Activated naive CD4-positive, alpha-beta T cell treated with anti-CD3 and anti-CD28 coated beads, Interleukin-2, amount 10 ng/mL, durations not matched to agents 7 days and 5 days (primary cell): Measurements from ENCODE around the gene ARPC4.

Experiments
- CTCF ChIA-PET: fragments of 350-600 bp; sonication (Branson Sonifier 250); formaldehyde crosslinking; loops from one replicate; lab custom pipeline; 2021; ENCODE audit warnings: antibody characterized with exemption; lab: Charles Lee
- DNase-seq: peaks from one replicate; pipeline ENCODE4 v3.0.0-alpha.2; 2020
- H3K27ac Mint-ChIP-seq: one replicate; pipeline ENCODE4 v1.8.0; 2021; ENCODE audit warnings: mild to moderate bottlenecking, moderate library complexity, mixed read lengths
- H3K27me3 Mint-ChIP-seq: one replicate; pipeline ENCODE4 v1.8.0; 2021; ENCODE audit warnings: mild to moderate bottlenecking, mixed read lengths
- H3K36me3 Mint-ChIP-seq: one replicate; pipeline ENCODE4 v1.8.0; 2021; ENCODE audit warnings: mixed read lengths
- H3K4me1 Mint-ChIP-seq: one replicate; pipeline ENCODE4 v1.8.0; 2021; ENCODE audit warnings: mixed read lengths
- H3K4me3 Mint-ChIP-seq: one replicate; pipeline ENCODE4 v1.8.0; 2021; ENCODE audit warnings: mild to moderate bottlenecking, moderate library complexity, mixed read lengths
- H3K9me3 Mint-ChIP-seq: one replicate; pipeline ENCODE4 v1.8.0; 2021; ENCODE audit warnings: mixed read lengths

Gene ARPC4

DNA sequence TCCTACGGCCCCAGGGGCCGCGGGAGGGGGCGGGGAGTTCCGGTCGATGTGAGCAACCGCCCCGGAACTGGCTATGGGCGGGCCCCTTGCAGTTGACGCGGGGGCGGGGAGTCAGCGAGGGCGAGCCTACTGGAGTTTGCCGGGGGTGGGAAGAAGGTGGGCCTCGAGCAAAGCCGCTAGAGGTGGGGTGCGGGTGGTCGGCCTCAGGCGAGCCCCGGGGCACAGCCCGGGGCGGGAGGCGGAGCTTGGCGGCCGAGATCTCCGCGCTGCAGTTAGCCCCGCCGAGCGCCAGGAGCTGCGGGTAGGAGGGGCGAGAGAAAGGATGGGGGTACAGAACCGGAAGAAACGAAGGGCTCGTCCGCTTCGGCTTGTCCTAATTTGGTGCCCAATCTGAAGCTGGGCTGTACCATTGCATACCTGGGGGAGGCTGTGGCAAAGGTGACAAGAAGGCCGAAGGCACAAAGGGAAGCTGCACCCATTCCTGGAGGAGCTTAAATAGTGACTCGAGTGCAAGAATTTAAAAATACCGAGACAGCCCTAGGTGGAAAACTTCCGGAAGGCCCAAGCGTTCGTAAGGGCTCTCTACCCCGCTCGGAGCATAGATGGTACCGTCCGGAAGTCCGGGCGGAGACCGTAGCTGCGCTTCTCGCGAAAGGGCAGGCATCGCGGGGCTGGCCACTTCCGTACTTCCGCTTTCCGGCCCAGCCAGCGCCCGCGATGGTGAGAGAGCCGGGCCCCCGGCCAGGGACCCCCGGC is at the start of gene ARPC4, which contains the start of gene TADA3:
ARPC4 (plus strand) TSS at position 678 of the 756 bp plus-strand sequence; CDS start at position 718, 40 bp downstream.
TADA3 (minus strand) TSS at position 69 of the 756 bp plus-strand sequence. CDS start 1,007 bp downstream, outside the sequence.
- CTCF ChIA-PET, result interaction anchor here (0.8 to 1.7 kb wide), 5 partner anchors 13 to 142 kb away, joined by 3 to 6 read pairs (median 4); partner anchors contain the start of gene OGG1
- DNase-seq, result peak; percentile 95
- Mint-ChIP-seq H3K9me3 (no peaks in the 10 kb centered on the region), H3K27ac (peak within 1 kb of the TSS; percentile 100), H3K4me1 (peaks cover 67% of the 10 kb centered on the region), H3K4me3 (peak within 1 kb of the TSS; percentile 96), H3K36me3 (peaks cover 58% of the 10 kb centered on the region), H3K27me3 (no peaks in the 10 kb centered on the region)

DNA sequence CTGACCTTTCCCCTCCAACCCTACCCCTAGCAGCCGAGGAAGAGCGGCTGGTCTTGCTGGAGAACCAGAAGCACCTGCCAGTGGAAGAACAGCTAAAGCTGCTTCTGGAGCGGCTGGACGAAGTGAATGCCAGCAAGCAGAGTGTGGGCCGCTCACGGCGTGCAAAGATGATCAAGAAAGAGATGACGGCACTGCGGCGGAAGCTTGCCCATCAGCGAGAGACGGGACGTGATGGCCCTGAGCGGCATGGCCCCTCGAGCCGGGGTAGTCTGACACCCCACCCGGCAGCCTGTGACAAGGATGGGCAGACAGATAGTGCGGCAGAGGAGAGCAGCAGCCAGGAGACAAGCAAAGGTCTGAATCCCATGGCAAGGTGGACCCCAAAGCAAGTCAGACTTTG is 49.3 kb upstream of the ARPC4 start:
- DNase-seq, result no peak
- no peak overlapping the region for H3K27ac Mint-ChIP-seq
- H3K4me1 Mint-ChIP-seq, result peaks cover 24% of the 10 kb centered on the region

DNA sequence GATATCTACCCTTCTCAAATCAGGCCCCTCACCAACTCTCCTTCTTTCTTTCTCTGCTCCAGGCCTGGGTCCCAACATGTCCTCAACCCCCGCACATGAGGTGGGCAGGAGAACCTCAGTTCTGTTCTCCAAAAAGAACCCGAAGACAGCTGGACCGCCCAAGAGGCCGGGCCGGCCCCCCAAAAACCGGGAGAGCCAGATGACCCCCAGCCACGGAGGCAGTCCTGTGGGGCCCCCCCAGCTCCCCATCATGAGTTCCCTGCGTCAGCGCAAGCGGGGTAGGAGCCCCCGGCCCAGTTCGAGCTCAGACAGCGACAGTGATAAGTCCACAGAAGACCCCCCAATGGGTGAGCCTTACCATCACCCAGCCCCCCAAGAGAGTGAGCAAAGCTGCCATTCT is 48.7 kb upstream of the ARPC4 start:
- Mint-ChIP-seq H3K4me1 (peaks cover 26% of the 10 kb centered on the region), H3K4me3 (no peak overlapping the region)
- CTCF ChIA-PET, result no interaction called here

More for the DNA sequence above, 49.3 kb upstream of the ARPC4 start:
- Mint-ChIP-seq H3K4me3 (no peak overlapping the region), H3K36me3 (peaks cover 82% of the 10 kb centered on the region), H3K27me3 (no peaks in the 10 kb centered on the region), H3K9me3 (no peaks in the 10 kb centered on the region)
- CTCF ChIA-PET, result no interaction called here

DNA sequence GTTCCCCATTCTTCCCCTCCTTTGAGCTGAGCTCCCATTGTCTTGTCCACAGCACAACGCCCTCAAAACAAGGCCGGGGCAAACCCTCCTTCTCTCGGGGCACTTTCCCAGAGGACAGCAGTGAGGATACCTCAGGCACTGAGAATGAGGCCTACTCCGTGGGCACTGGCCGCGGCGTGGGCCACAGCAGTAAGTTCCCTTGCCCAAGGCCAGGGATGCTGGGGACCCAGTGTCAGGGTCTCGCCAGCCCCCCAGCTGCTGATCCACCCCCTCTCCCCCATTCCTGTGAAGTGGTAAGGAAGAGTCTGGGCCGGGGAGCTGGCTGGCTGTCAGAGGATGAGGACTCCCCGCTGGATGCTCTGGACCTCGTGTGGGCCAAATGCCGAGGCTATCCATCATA is 47.4 kb upstream of the ARPC4 start:
- peaks cover 33% of the 10 kb centered on the region for H3K4me1 Mint-ChIP-seq
- H3K27ac Mint-ChIP-seq, result no peak overlapping the region
- H3K4me3 Mint-ChIP-seq, result no peak overlapping the region
- DNase-seq, result no peak
- peaks cover 75% of the 10 kb centered on the region for H3K36me3 Mint-ChIP-seq
- H3K9me3 Mint-ChIP-seq, result no peaks in the 10 kb centered on the region
- no peaks in the 10 kb centered on the region for H3K27me3 Mint-ChIP-seq
- CTCF ChIA-PET, result interaction anchor here (0.6 to 2.0 kb wide), 3 partner anchors 12 to 382 kb away, joined by 3 to 6 read pairs (median 5); no protein-coding TSS in a partner anchor

More for the DNA sequence above, 48.7 kb upstream of the ARPC4 start:
- Mint-ChIP-seq H3K9me3 (no peaks in the 10 kb centered on the region), H3K27ac (no peak overlapping the region), H3K27me3 (no peaks in the 10 kb centered on the region), H3K36me3 (peaks cover 80% of the 10 kb centered on the region)
- no peak for DNase-seq

DNA sequence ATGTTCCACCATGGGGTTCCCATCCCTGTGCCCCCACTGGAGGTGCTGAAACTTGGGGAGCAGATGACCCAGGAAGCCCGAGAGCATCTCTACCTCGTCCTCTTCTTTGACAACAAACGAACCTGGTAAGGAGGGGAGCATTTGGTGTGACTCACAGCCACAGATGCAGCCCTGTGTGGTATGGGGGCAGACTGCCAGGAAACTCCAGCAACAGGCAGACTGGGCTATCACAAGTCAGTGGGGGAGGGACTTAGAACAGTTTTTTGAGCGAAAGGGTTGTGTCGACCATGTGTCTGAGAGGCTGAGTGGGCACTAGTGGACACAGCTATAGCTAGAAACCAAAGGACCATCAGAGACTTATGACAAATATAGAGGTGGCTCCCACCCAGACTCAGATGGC is 46.6 kb upstream of the ARPC4 start:
- DNase-seq, result no peak
- no peak overlapping the region for H3K4me3 Mint-ChIP-seq
- CTCF ChIA-PET, result interaction anchor here (1.6 to 2.0 kb wide), 2 partner anchors 13 to 19 kb away, joined by 5 to 6 read pairs; no protein-coding TSS in a partner anchor
- H3K27me3 Mint-ChIP-seq, result no peaks in the 10 kb centered on the region
- H3K36me3 Mint-ChIP-seq, result peaks cover 73% of the 10 kb centered on the region
- H3K9me3 Mint-ChIP-seq, result no peaks in the 10 kb centered on the region
- no peak overlapping the region for H3K27ac Mint-ChIP-seq
- peaks cover 41% of the 10 kb centered on the region for H3K4me1 Mint-ChIP-seq

DNA sequence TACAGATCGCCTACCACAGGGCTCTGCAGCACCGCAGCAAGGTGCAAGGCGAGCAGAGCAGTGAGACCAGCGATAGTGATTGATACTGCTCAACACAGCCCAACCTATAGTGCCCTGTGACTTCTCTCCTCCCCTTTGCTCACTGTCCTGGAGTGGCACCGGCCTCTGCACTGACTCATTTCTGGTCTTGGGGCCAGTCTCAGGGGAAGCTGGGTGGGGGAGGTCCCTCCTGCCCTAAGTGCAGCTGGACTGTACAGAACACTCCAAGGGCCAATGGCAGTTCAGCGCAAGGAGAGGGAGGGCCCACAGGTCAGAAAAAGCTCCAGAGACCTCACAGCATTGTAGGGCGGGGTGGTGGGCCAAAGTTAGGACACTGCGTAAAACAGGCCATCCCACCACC is 45.6 kb upstream of the ARPC4 start:
- no peaks in the 10 kb centered on the region for H3K9me3 Mint-ChIP-seq

DNA sequence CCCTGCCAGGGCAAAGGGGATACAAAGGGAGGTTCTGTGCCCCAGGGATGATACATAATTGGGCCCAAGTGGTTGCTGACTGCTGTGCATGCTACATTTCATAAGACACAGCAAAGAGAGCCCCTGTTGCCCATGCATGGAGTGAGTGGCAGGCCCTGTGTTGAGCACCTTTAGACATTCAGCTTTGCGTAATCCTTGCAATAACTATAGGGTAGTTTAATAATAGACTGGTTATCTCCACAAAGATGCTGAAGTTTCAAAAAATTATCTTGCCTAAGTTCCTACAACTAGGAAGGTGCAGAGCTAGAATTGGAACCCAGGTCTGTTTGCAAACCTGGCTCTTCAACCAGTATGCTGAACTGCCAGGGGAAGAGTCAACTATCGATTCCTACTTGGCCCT is 44.9 kb upstream of the ARPC4 start:
- DNase-seq, result no peak
- H3K4me1 Mint-ChIP-seq, result peaks cover 41% of the 10 kb centered on the region
- no peak overlapping the region for H3K27ac Mint-ChIP-seq
- H3K36me3 Mint-ChIP-seq, result peaks cover 70% of the 10 kb centered on the region
- CTCF ChIA-PET, result interaction anchor here (0.9 kb wide), 1 partner anchor 11 kb away, joined by 3 read pairs; no protein-coding TSS in a partner anchor
- H3K9me3 Mint-ChIP-seq, result no peaks in the 10 kb centered on the region
- H3K27me3 Mint-ChIP-seq, result no peaks in the 10 kb centered on the region
- no peak overlapping the region for H3K4me3 Mint-ChIP-seq

More for the DNA sequence above, 45.6 kb upstream of the ARPC4 start:
- CTCF ChIA-PET, result no interaction called here
- no peaks in the 10 kb centered on the region for H3K27me3 Mint-ChIP-seq
- no peak overlapping the region for H3K27ac Mint-ChIP-seq
- no peak overlapping the region for H3K4me3 Mint-ChIP-seq
- no peak for DNase-seq
- H3K36me3 Mint-ChIP-seq, result peaks cover 77% of the 10 kb centered on the region
- H3K4me1 Mint-ChIP-seq, result peaks cover 44% of the 10 kb centered on the region

DNA sequence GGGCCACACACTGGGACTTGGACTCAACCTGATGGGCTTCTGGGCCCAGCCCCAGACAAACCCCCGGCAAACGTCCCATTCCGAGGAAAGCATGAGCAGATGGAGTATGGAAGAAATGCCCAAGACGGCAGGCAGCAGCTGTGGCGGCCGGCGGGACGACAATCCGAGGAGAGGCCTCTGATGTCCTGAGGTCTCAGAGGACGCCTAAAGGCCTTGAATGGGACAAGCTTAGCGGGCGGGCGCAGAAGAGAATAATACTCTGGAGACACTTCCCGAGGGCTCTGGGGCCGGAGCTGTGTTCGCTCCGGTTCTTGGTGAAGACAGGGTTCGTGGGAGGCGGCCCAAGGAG is 43.6 kb upstream of the ARPC4 start:
- no peak for DNase-seq
- no peaks in the 10 kb centered on the region for H3K9me3 Mint-ChIP-seq
- CTCF ChIA-PET, result interaction anchor here (1.5 to 2.7 kb wide), 3 partner anchors 16 to 44 kb away, joined by 4 to 12 read pairs (median 7); partner anchors contain the start of gene ARPC4
- H3K4me3 Mint-ChIP-seq, result peak overlapping the region; percentile 92
- H3K27ac Mint-ChIP-seq, result peak overlapping the region; percentile 96
- no peaks in the 10 kb centered on the region for H3K27me3 Mint-ChIP-seq
- H3K4me1 Mint-ChIP-seq, result peaks cover 48% of the 10 kb centered on the region
- peaks cover 61% of the 10 kb centered on the region for H3K36me3 Mint-ChIP-seq

DNA sequence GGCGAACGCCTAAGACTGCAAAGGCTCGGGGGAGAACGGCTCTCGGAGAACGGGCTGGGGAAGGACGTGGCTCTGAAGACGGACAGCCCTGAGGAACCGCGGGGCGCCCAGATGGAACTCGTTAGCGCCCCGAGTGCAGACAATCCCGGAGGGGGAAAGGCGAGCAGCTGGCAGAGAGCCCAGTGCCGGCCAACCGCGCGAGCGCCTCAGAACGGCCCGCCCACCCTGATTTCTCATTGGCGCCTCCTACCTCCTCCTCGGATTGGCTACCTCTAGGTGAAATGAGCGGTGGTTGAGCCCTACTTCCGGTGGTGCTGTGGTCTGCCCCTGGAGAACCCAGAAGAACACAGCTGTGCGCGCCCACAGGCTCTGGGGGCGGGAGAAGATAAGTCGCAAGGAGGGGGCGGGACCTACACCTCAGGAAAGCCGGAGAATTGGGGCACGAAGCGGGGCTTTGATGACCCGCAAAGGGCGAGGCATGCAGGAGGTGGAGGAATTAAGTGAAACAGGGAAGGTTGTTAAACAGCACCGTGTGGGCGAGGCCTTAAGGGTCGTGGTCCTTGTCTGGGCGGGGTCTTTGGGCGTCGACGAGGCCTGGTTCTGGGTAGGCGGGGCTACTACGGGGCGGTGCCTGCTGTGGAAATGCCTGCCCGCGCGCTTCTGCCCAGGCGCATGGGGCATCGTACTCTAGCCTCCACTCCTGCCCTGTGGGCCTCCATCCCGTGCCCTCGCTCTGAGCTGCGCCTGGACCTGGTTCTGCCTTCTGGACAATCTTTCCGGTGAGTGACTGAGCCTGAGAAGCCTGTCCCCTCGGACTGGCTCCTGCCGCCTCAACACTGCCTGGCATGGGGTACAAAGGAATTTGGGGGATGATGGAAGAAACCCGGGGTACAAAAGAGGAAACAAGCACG is 43.0 kb upstream of the ARPC4 start, which contains the start of gene OGG1:
OGG1 (plus strand) TSS at position 308 of the 911 bp plus-strand sequence; CDS start at position 643, 335 bp downstream.
- Mint-ChIP-seq H3K4me3 (peak within 1 kb of the TSS; percentile 92), H3K4me1 (peaks cover 55% of the 10 kb centered on the region), H3K27ac (peak within 1 kb of the TSS; percentile 96), H3K9me3 (no peaks in the 10 kb centered on the region), H3K36me3 (peaks cover 61% of the 10 kb centered on the region), H3K27me3 (no peaks in the 10 kb centered on the region)
- CTCF ChIA-PET, result interaction anchor here (0.7 to 2.7 kb wide), 4 partner anchors 10 to 43 kb away, joined by 3 to 12 read pairs (median 6); partner anchors contain the start of gene ARPC4
- DNase-seq, result peak; percentile 98

DNA sequence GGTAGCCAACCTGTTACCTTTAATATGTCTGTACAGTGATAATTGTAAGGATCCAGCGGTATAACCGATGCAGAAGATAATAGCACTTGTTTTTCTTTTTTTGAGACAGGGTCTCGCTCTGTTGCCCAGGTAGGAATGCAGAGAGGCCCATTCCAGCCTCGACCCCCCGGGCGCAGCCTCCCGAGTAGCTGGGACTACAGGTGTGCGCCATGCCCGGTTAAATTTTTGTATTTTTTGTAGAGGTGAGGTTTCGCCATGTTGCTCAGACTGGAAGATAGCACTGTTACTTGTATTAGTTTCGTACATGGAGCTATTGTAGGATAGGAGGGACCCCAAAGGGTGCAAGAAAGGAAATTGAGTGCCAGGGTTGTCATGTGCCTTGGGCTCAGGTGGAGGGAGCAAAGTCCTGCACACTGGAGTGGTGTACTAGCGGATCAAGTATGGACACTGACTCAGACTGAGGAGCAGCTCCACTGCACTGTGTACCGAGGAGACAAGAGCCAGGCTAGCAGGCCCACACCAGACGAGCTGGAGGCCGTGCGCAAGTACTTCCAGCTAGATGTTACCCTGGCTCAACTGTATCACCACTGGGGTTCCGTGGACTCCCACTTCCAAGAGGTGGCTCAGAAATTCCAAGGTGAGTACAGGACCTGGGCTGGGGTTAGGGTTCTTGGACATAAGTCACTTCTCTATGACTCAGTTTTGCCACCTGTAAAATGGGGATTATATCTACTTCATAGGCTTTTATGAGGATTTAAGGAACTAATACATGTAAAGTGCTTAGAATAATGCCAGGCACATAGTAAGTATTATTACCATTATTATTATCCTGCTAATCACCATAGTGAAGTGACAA is 42.1 kb upstream of the ARPC4 start:
- H3K36me3 Mint-ChIP-seq, result peaks cover 59% of the 10 kb centered on the region
- H3K27ac Mint-ChIP-seq, result peak overlapping the region; percentile 96
- no peaks in the 10 kb centered on the region for H3K27me3 Mint-ChIP-seq
- peak overlapping the region; percentile 92 for H3K4me3 Mint-ChIP-seq
- H3K4me1 Mint-ChIP-seq, result peaks cover 60% of the 10 kb centered on the region
- CTCF ChIA-PET, result interaction anchor here (0.8 to 2.7 kb wide), 2 partner anchors 18 to 23 kb away, joined by 6 to 12 read pairs; no protein-coding TSS in a partner anchor
- no peak for DNase-seq
- H3K9me3 Mint-ChIP-seq, result no peaks in the 10 kb centered on the region

DNA sequence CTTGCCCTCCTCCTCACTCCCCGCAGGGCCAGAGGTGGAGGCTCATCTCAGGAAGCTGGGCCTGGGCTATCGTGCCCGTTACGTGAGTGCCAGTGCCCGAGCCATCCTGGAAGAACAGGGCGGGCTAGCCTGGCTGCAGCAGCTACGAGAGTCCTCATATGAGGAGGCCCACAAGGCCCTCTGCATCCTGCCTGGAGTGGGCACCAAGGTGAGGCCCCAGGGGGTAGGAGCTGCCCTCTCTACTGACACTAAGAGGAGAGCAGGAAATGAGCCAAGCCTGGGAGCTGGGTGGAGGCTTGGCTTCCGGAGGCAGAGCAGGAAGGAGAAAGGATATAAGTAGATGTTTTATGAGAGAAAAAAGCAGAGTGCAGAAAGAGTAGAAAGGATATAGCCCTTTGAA is 38.2 kb upstream of the ARPC4 start:
- CTCF ChIA-PET, result interaction anchor here (1.9 kb wide), 1 partner anchor 27 kb away, joined by 6 read pairs; no protein-coding TSS in a partner anchor
- Mint-ChIP-seq H3K27me3 (no peaks in the 10 kb centered on the region), H3K27ac (peak overlapping the region; percentile 74), H3K4me1 (peaks cover 48% of the 10 kb centered on the region), H3K4me3 (peak overlapping the region; percentile 55), H3K9me3 (no peaks in the 10 kb centered on the region), H3K36me3 (peaks cover 55% of the 10 kb centered on the region)
- DNase-seq, result peak; percentile 34

DNA sequence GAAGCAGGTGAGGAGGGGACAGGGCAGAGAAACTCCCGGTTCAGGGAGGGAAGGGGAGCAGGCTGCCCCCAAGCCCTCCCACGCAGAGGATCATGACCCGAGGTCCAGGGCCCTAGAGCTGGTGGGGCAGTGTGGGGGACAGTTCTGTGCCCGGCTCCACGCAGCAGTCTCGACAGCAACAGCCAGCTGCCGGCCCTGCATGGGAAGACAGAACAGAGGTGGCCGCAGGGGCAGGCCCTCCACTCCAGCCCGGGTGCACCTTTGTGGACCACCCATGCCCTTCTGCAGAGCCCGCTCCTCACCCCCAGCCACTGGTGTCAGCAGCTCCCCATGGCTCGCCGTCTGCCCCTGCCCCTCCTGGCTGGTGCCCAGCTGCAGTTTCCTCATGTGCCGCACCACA is 35.5 kb upstream of the ARPC4 start:
- no peaks in the 10 kb centered on the region for H3K27me3 Mint-ChIP-seq
- no peaks in the 10 kb centered on the region for H3K9me3 Mint-ChIP-seq
- CTCF ChIA-PET, result no interaction called here
- H3K27ac Mint-ChIP-seq, result no peak overlapping the region
- peaks cover 49% of the 10 kb centered on the region for H3K36me3 Mint-ChIP-seq
- no peak overlapping the region for H3K4me3 Mint-ChIP-seq
- no peak for DNase-seq
- peaks cover 23% of the 10 kb centered on the region for H3K4me1 Mint-ChIP-seq
